ENCODE data around the gene MUSTN1. TPM values are rescaled to one million over a fixed set of nuclear protein-coding genes. Genes with fewer than 3 reads are reported as not detected.

The MUSTN1 gene
- total RNA-seq, 1 donor from 2014 or later = 6.9 TPM

DNA sequence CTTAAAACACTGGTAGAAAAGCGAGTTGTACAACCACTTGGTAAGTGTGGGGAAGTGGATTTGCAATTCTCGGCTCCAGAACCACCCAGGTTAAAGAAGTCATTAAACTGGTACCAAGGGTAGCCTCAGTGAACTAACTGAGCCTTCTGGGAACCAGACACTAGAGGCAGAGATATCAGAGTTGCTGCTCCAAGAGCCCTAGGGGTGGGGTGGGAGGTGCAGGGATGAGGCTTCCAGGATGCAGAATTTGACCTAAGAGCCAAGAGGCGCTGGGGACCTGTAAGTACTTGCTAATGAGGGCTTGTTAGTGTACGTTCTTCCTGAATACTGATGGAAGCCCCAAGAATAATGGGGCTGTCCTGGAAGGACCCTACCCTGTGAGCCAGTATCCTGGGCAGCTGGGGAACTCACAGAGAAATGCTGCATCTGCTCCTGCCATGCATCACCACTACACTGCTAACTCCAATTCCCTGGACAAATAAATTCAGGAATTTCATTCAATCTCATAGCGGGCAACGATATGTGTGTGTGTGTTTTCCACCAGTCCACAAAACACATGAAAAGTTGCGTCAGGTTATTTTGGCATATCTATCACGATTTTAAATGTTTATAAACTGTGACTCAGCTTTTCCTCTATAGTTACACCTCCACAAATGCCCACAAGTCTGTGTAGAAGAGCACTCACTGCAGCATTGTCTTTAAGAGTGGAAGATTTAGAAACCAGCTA, 38.8 kb upstream of the MUSTN1 start:
- no peak overlapping the region for H3K4me3 Mint-ChIP-seq (ENCODE audit: unreplicated experiment)
- DNase-seq (ENCODE audit: low spot score) = no peak
- H3K36me3 Mint-ChIP-seq (ENCODE audit: low read depth) = no peaks in the 10 kb centered on the region
- no peaks in the 10 kb centered on the region for H3K9me3 Mint-ChIP-seq (ENCODE audit: low read depth)
- TF ChIP-seq, protein P1, sequence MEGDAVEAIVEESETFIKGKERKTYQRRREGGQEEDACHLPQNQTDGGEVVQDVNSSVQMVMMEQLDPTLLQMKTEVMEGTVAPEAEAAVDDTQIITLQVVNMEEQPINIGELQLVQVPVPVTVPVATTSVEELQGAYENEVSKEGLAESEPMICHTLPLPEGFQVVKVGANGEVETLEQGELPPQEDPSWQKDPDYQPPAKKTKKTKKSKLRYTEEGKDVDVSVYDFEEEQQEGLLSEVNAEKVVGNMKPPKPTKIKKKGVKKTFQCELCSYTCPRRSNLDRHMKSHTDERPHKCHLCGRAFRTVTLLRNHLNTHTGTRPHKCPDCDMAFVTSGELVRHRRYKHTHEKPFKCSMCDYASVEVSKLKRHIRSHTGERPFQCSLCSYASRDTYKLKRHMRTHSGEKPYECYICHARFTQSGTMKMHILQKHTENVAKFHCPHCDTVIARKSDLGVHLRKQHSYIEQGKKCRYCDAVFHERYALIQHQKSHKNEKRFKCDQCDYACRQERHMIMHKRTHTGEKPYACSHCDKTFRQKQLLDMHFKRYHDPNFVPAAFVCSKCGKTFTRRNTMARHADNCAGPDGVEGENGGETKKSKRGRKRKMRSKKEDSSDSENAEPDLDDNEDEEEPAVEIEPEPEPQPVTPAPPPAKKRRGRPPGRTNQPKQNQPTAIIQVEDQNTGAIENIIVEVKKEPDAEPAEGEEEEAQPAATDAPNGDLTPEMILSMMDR (IDR thresholded peaks at IDR 0.05) = peak; percentile 14
- H3K4me1 Mint-ChIP-seq (ENCODE audit: low read depth) = peaks cover 15% of the 10 kb centered on the region
- peak overlapping the region; percentile 51 for H3K27ac Mint-ChIP-seq (ENCODE audit: unreplicated experiment)
- no peaks in the 10 kb centered on the region for H3K27me3 Mint-ChIP-seq (ENCODE audit: low read depth)

DNA sequence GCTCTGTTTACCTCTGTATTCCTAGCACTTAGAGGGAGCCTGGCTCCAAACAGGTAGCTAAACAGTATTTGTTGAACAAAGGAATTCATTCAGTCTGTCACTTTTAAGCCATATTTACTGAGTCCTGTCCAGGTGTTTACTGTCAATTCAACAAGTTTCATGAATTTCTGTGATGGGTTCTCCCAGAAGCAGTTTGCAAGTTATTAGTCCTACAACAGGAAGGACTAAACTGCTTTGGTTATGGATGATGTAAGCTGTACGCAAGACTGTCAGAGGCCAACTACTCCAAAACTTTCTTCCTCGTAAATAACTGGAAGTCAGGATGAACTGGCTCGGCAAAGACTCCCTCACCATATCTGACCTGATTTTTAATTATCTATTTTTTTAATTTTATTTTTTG, 37.4 kb upstream of the MUSTN1 start:
- TF ChIP-seq, protein P1 (IDR thresholded peaks at IDR 0.05) = no peak
- no peak for DNase-seq (ENCODE audit: low spot score)

DNA sequence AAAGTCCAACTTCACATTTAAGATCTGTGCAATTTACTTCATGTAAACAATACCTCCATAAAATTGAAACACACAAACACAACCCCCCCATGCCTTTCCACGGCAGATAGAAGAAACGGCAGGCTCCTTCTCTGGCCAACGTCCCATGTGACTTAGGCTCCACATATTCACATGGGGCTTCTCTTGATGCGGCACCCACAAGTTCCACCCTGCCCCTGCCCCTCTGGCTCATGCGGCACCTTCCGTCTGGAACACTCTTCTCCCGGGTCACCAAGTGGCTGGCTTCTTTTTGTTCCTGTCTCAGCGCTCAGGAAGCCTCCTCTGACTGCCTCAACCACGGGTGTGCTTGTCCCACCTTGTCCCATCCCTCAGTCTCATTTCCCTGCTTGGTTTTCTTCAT, 36.9 kb upstream of the MUSTN1 start:
- TF ChIP-seq, protein P1 (IDR thresholded peaks at IDR 0.05) = no peak
- Mint-ChIP-seq H3K4me1 (ENCODE audit: low read depth) (peaks cover 15% of the 10 kb centered on the region), H3K27ac (ENCODE audit: unreplicated experiment) (no peak overlapping the region), H3K36me3 (ENCODE audit: low read depth) (no peaks in the 10 kb centered on the region), H3K9me3 (ENCODE audit: low read depth) (no peaks in the 10 kb centered on the region), H3K27me3 (ENCODE audit: low read depth) (no peaks in the 10 kb centered on the region), H3K4me3 (ENCODE audit: unreplicated experiment) (no peak overlapping the region)
- DNase-seq (ENCODE audit: low spot score) = no peak

More for the DNA sequence above, 37.4 kb upstream of the MUSTN1 start:
- H3K4me1 Mint-ChIP-seq (ENCODE audit: low read depth) = peaks cover 15% of the 10 kb centered on the region
- H3K36me3 Mint-ChIP-seq (ENCODE audit: low read depth) = no peaks in the 10 kb centered on the region
- no peak overlapping the region for H3K4me3 Mint-ChIP-seq (ENCODE audit: unreplicated experiment)
- no peaks in the 10 kb centered on the region for H3K9me3 Mint-ChIP-seq (ENCODE audit: low read depth)
- no peaks in the 10 kb centered on the region for H3K27me3 Mint-ChIP-seq (ENCODE audit: low read depth)
- no peak overlapping the region for H3K27ac Mint-ChIP-seq (ENCODE audit: unreplicated experiment)

DNA sequence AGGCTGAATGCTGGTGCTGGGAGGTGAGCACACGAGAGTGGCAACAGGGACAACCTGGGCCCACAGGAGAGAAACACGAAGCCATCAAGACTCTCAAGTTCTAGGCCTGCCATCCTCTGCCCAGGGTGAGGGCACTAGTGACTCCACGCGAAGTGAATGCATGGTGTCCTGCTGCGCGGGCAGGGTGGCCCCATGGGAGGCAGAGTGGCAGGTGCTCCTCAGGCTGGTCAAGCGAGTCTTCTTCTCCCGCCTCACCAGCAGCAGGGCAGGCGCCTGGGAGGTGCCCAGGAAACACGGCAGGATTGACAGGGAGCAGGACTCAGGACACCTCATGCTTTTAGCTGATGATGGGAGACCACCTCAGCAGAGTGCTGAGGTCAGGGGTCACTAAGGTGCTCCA, 35.7 kb upstream of the MUSTN1 start:
- Mint-ChIP-seq H3K27me3 (ENCODE audit: low read depth) (no peaks in the 10 kb centered on the region), H3K9me3 (ENCODE audit: low read depth) (no peaks in the 10 kb centered on the region), H3K36me3 (ENCODE audit: low read depth) (peaks cover 3% of the 10 kb centered on the region), H3K4me3 (ENCODE audit: unreplicated experiment) (no peak overlapping the region), H3K4me1 (ENCODE audit: low read depth) (peaks cover 15% of the 10 kb centered on the region), H3K27ac (ENCODE audit: unreplicated experiment) (no peak overlapping the region)
- DNase-seq (ENCODE audit: low spot score) = no peak
- TF ChIP-seq, protein P1 (IDR thresholded peaks at IDR 0.05) = no peak

DNA sequence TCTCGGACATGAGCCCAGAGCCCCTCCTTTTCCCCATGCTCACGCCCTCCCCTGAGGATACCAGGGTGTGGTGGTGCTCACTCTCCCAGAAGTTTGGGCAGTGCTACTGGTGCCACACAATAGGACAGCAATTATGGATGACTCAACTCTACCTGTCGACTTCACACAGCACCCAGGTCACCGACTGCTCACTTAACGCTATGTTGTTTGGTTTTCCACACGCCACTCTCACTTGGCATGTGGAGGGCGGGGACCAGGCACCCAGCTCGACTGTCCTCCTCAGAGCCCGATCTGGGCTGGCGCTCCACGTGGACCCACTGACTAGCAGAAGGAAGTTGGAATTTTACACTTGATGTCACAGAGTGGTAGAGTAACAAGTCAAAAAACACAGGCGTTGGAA, 31.6 kb upstream of the MUSTN1 start:
- H3K4me3 Mint-ChIP-seq (ENCODE audit: unreplicated experiment) = no peak overlapping the region
- peaks cover 6% of the 10 kb centered on the region for H3K36me3 Mint-ChIP-seq (ENCODE audit: low read depth)
- H3K9me3 Mint-ChIP-seq (ENCODE audit: low read depth) = peaks cover 7% of the 10 kb centered on the region
- DNase-seq (ENCODE audit: low spot score) = no peak
- H3K4me1 Mint-ChIP-seq (ENCODE audit: low read depth) = no peaks in the 10 kb centered on the region
- H3K27me3 Mint-ChIP-seq (ENCODE audit: low read depth) = no peaks in the 10 kb centered on the region
- TF ChIP-seq, protein P1 (IDR thresholded peaks at IDR 0.05) = no peak
- no peak overlapping the region for H3K27ac Mint-ChIP-seq (ENCODE audit: unreplicated experiment)
